Left colon (tissue), 2 donors: Measurements from ENCODE around the gene PLCG1. TPM values are rescaled to one million over a fixed set of nuclear protein-coding genes. Genes with fewer than 3 reads are reported as not detected.
"Not testable (repeated sequence)": the region's sequence is repeated elsewhere in the genome, so short reads cannot be mapped to it uniquely, and the experiment has no call there.

Experiments used
- ATAC-seq: fragments of 200-7000 bp; cut with Tn5 transposase; one replicate; pipeline ENCODE4 v1.9.1; 2020; ENCODE audit warnings: mild to moderate bottlenecking, moderate library complexity
- DNase-seq, 2 donors: peaks; one replicate each; pipeline ENCODE4 v3.0.0-alpha.2; 2020
- intact Hi-C, 2 donors: fragments of 100-400 bp; cut with DNase I in 1 of 2; cut with micrococcal nuclease in 1 of 2; formaldehyde crosslinking; loops; one replicate each; pipeline versions ENCODE4 v1.11.2 to v1.14.0; 2022; cut with DNase I, micrococcal nuclease
- total RNA-seq, 2 donors: library from RNA; stranded (reverse); fragmentation: NEBNext Ultra II Directional; extraction: Animal tissue kit (Norgen Biotek cat#: 25700); gene quantifications; one replicate each; pipeline ENCODE4 v1.2.1, GENCODE V29; 2021
- donor health status: DM: no; HTN: no; CAD: no.
- donor health status: DM: yes; HTN: yes; CAD: no.

The PLCG1 gene
- total RNA-seq, 2 donors from 2014 or later, result 58.0 to 74.7 TPM

- no peak for DNase-seq
- intact Hi-C loops, result no loop called here
- ATAC-seq, result peak; percentile 60
These were observed 17.5 kb upstream of the PLCG1 start for GRCh38 chr20:41119614-41120561.

- DNase-seq (no peak), ATAC-seq (no peak)
- intact Hi-C loops, result no loop called here
These were observed 15.9 kb upstream of the PLCG1 start for GRCh38 chr20:41121399-41121798.

- ATAC-seq, result no peak
- intact Hi-C loops, result no loop called here
- no peak for DNase-seq
These were observed 13.7 kb upstream of the PLCG1 start for GRCh38 chr20:41123631-41124030.

GRCh38 chr20:41124451-41125094, 12.8 kb upstream of the PLCG1 start:
- ATAC-seq (peak; percentile 96), DNase-seq (peak; percentile 49 to 58)
- intact Hi-C loops, result no loop called here

GRCh38 chr20:41125530-41126457, 11.5 kb upstream of the PLCG1 start:
- intact Hi-C loops, result no loop called here
- DNase-seq (no peak), ATAC-seq (no peak)

- intact Hi-C loops, result no loop called here
- DNase-seq (no peak), ATAC-seq (no peak)
These were observed 10.6 kb upstream of the PLCG1 start for GRCh38 chr20:41126719-41127118.

DNA sequence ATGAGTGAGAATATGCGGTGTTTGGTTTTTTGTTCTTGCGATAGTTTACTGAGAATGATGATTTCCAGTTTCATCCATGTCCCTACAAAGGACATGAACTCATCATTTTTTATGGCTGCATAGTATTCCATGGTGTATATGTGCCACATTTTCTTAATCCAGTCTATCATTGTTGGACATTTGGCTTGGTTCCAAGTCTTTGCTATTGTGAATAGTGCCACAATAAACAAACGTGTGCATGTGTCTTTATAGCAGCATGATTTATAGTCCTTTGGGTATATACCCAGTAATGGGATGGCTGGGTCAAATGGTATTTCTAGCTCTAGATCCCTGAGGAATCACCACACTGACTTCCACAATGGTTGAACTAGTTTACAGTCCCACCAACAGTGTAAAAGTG, 9.0 kb upstream of the PLCG1 start:
- DNase-seq, ATAC-seq, intact Hi-C loops: not testable (repeated sequence)

- ATAC-seq (no peak), DNase-seq (no peak)
- intact Hi-C loops, result no loop called here
These were observed 5.6 kb upstream of the PLCG1 start for GRCh38 chr20:41131594-41132387.

DNA sequence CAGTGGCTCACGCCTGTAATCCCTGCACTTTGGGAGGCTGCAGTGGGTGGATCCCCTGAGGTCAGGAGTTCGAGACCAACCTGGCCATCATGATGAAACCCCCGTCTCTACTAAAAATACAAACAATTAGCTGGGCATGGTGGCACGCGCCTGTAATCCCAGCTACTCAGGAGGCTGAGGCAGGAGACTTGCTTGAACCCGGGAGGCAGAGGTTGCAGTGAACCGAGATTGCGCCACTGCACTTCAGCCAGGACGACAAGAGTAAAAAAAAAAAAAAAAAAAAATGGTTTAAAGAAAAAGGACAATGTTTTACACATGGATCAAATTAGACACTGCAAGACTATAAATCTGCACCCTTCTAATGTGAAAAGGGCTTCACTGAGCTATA, 5.0 kb upstream of the PLCG1 start:
- intact Hi-C loops, ATAC-seq, DNase-seq: not testable (repeated sequence)

GRCh38 chr20:41133709-41134361, 3.5 kb upstream of the PLCG1 start:
- intact Hi-C loops, result no loop called here
- DNase-seq, result no peak
- no peak for ATAC-seq

- intact Hi-C loops, result no loop called here
- no peak for ATAC-seq
- DNase-seq, result no peak
These were observed 2.8 kb upstream of the PLCG1 start for GRCh38 chr20:41134362-41135186.

- intact Hi-C loops, result no loop called here
- ATAC-seq, result peak; percentile 26
- DNase-seq, result peak; percentile 38 to 67
These were observed 2.0 kb upstream of the PLCG1 start for GRCh38 chr20:41135187-41135887.

GRCh38 chr20:41135888-41136679, 1.3 kb upstream of the PLCG1 start:
- intact Hi-C loops, result no loop called here
- DNase-seq, result no peak
- peak; percentile 10 for ATAC-seq

- ATAC-seq (peak; percentile 3), DNase-seq (peak; percentile 74 to 78)
- intact Hi-C loops, result no loop called here
These were observed 501 bp downstream of the PLCG1 start for GRCh38 chr20:41137614-41138474.
